Caco-2 (cell line): ENCODE measurements around the gene HNRNPA2B1. TPM values are rescaled to one million over a fixed set of nuclear protein-coding genes. Genes with fewer than 3 reads are reported as not detected.

Experiments used
- BruUV-seq: library from RNA; stranded (reverse); fragments of 400-500 nt; replicated peaks from 2 replicates; lab custom pipeline; 2021; lab: Mats Ljungman, UMichigan
- CTCF ChIA-PET: fragments of 300-600 bp; sonication (Branson Sonifier 250); formaldehyde crosslinking; loops from one replicate; lab custom pipeline; 2022; ENCODE audit warnings: antibody characterized with exemption; lab: Charles Lee
- POLR2A ChIA-PET: fragments of 300-600 bp; sonication (Branson Sonifier 250); formaldehyde crosslinking; loops from one replicate; lab custom pipeline; 2022; ENCODE audit warnings: antibody characterized with exemption; lab: Charles Lee
- DNase-seq, 2 experiments: peaks; one replicate each; pipeline versions ENCODE4 v3.0.0 to v3.0.0-alpha.2; 2020 to 2022
- H3K27me3 ChIP-seq: replicated peaks from 2 replicates; pipeline ENCODE4 v1.6.0; 2011; ENCODE audit warnings: low read length; ENCODE audit not compliant: control insufficient read depth, insufficient read depth
- H3K36me3 ChIP-seq: 2 replicates; pipeline ENCODE4 v1.5.1; 2011; ENCODE audit warnings: low read length; ENCODE audit not compliant: control insufficient read depth, insufficient read depth
- H3K4me1 ChIP-seq: fragments of 250-450 bp; sonication (Bioruptor Pico); 2 replicates; pipeline ENCODE4 v1.5.1; 2020; ENCODE audit warnings: mild to moderate bottlenecking
- H3K4me3 ChIP-seq: 2 replicates; pipeline ENCODE4 v1.5.1; 2011; ENCODE audit warnings: low read depth, mild to moderate bottlenecking, control low read depth, low read length
- H3K9me3 ChIP-seq: fragments of 250-450 bp; sonication (Bioruptor Pico); 2 replicates; pipeline ENCODE4 v1.5.1; 2020; ENCODE audit warnings: mild to moderate bottlenecking, moderate library complexity
- H3K27ac Mint-ChIP-seq: one replicate; pipeline ENCODE4 v1.8.0; 2022; ENCODE audit warnings: mixed read lengths; ENCODE audit not compliant: unreplicated experiment
- H3K27me3 Mint-ChIP-seq: one replicate; pipeline ENCODE4 v1.8.0; 2022; ENCODE audit warnings: mixed read lengths; ENCODE audit not compliant: insufficient read depth, unreplicated experiment
- H3K36me3 Mint-ChIP-seq: one replicate; pipeline ENCODE4 v1.8.0; 2022; ENCODE audit warnings: mild to moderate bottlenecking, mixed read lengths; ENCODE audit not compliant: insufficient read depth, unreplicated experiment
- H3K4me1 Mint-ChIP-seq: one replicate; pipeline ENCODE4 v1.8.0; 2022; ENCODE audit warnings: low read depth, mixed read lengths; ENCODE audit not compliant: unreplicated experiment
- H3K4me3 Mint-ChIP-seq: one replicate; pipeline ENCODE4 v1.8.0; 2022; ENCODE audit warnings: mild to moderate bottlenecking, moderate library complexity, mixed read lengths; ENCODE audit not compliant: unreplicated experiment
- H3K9me3 Mint-ChIP-seq: one replicate; pipeline ENCODE4 v1.8.0; 2022; ENCODE audit warnings: mixed read lengths; ENCODE audit not compliant: unreplicated experiment
- CTCF ChIP-seq, 2 experiments: fragments of 200-600 bp in 1 of 2; IDR thresholded peaks; 1 replicate in 1 of 2; 2 replicates in 1 of 2; pipeline versions ENCODE4 v1.5.1 to v1.8.0; 2011 to 2022; ENCODE audit warnings: antibody characterized with exemption in 1 of 2, control low read depth in 1 of 2, inconsistent platforms in 1 of 2, low read depth in 1 of 2, low read length in 1 of 2, mild to moderate bottlenecking in 1 of 2, moderate library complexity in 1 of 2; ENCODE audit not compliant: insufficient read depth in 1 of 2, severe bottlenecking in 1 of 2, unreplicated experiment in 1 of 2
- intact Hi-C: fragments of 100-400 bp; cut with micrococcal nuclease; formaldehyde crosslinking; loops from one replicate; pipeline ENCODE4 v1.10.0; 2022; ENCODE audit not compliant: unreplicated experiment
- total RNA-seq: library from RNA; stranded (reverse); gene quantifications from 2 replicates; pipeline ENCODE4 v1.2.3, GENCODE V29; 2022

Gene HNRNPA2B1
- total RNA-seq, 1 experiment from 2014 or later: 799 TPM

DNA sequence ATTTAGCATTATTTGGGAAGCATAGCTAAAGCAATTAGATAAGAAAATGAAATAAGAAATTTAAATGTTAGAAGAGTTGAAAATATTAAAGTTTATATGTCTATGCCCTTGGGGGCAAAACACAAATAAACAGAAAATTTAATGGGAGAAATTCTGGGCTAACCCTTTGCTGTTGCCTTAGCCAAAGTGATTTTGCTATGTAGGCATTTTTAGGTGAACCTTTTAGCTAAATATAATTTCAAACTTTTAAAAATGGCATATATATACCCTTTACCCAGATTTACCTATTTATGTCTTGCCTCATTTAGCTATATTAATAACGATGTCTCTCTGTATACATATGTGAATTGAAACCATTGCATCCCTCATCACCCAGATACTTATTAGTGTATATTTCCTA, 28.5 kb downstream of the HNRNPA2B1 start:
- CTCF ChIA-PET: no interaction called here
- intact Hi-C loops: no loop called here
- peaks cover 13% of the 10 kb centered on the region for H3K36me3 Mint-ChIP-seq
- no peak for TF ChIP-seq CTCF (IDR thresholded peaks at IDR 0.05; ENCODE audit: insufficient read depth in 1 of 2, low read depth in 1 of 2, low read length in 1 of 2, severe bottlenecking in 1 of 2, unreplicated experiment in 1 of 2)
- BruUV-seq: no TSS peak
- no peaks in the 10 kb centered on the region for H3K9me3 Mint-ChIP-seq
- no peaks in the 10 kb centered on the region for H3K9me3 ChIP-seq
- no peak overlapping the region for H3K4me3 Mint-ChIP-seq
- H3K27ac Mint-ChIP-seq: no peak overlapping the region
- no peaks in the 10 kb centered on the region for H3K36me3 ChIP-seq
- peaks cover 13% of the 10 kb centered on the region for H3K4me1 Mint-ChIP-seq
- no peaks in the 10 kb centered on the region for H3K27me3 ChIP-seq
- POLR2A ChIA-PET: no interaction called here
- DNase-seq: no peak
- no peaks in the 10 kb centered on the region for H3K27me3 Mint-ChIP-seq
- H3K4me3 ChIP-seq: no peak overlapping the region
- peaks cover 26% of the 10 kb centered on the region for H3K4me1 ChIP-seq

DNA sequence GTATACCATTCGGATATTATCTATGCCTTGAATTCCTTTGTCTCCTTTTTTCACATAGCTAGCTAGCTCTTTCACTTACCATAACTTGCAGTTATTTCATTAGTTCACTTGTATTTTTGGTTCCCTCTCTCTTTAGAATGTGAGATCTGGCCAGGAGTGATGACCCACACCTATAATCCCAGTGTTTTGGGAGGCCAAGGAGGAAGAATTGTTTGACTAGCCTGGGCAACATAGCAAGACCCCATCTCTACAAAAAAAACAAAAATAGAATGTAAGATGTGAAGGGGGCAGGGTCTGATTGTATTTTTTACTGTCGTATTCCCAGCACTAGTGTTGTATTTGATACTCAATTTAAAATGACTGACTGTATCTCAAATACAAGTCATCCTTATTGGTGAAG, 28.9 kb downstream of the HNRNPA2B1 start:
- peaks cover 12% of the 10 kb centered on the region for H3K36me3 Mint-ChIP-seq
- ChIA-PET POLR2A (no interaction called here), CTCF (no interaction called here)
- H3K4me1 Mint-ChIP-seq: peaks cover 17% of the 10 kb centered on the region
- no peak for TF ChIP-seq CTCF (IDR thresholded peaks at IDR 0.05; ENCODE audit: insufficient read depth in 1 of 2, low read depth in 1 of 2, low read length in 1 of 2, severe bottlenecking in 1 of 2, unreplicated experiment in 1 of 2)
- H3K36me3 ChIP-seq: no peaks in the 10 kb centered on the region
- H3K4me1 ChIP-seq: peaks cover 31% of the 10 kb centered on the region
- H3K27ac Mint-ChIP-seq: no peak overlapping the region
- H3K4me3 Mint-ChIP-seq: no peak overlapping the region
- H3K4me3 ChIP-seq: no peak overlapping the region
- DNase-seq: no peak
- H3K27me3 Mint-ChIP-seq: no peaks in the 10 kb centered on the region
- H3K9me3 Mint-ChIP-seq: no peaks in the 10 kb centered on the region
- H3K27me3 ChIP-seq: no peaks in the 10 kb centered on the region
- BruUV-seq: no TSS peak
- H3K9me3 ChIP-seq: no peaks in the 10 kb centered on the region
- intact Hi-C loops: no loop called here

DNA sequence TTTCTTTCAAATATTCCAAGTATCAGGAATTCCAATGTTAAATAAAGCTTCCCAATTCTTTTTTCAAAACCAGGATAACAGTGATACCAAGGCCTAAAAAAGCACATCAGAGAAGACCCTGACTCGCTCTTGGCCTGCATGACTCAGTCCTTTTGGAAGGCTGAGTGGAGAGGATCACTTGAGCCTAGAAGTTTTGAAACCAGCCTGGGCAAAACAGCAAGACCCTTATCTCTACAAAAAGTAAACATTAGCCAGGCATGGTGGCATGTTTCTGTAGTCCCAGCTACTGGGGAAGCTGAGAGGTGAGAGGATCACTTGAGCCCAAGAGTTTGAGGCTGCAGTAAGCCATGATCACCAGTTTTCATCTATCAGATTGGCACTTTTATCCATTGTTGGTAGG, 29.9 kb downstream of the HNRNPA2B1 start:
- ChIA-PET POLR2A (no interaction called here), CTCF (no interaction called here)
- H3K27ac Mint-ChIP-seq: no peak overlapping the region
- no peak overlapping the region for H3K4me3 ChIP-seq
- H3K27me3 ChIP-seq: no peaks in the 10 kb centered on the region
- peaks cover 20% of the 10 kb centered on the region for H3K4me1 Mint-ChIP-seq
- no peaks in the 10 kb centered on the region for H3K36me3 ChIP-seq
- intact Hi-C loops: no loop called here
- peaks cover 37% of the 10 kb centered on the region for H3K4me1 ChIP-seq
- peaks cover 12% of the 10 kb centered on the region for H3K36me3 Mint-ChIP-seq
- no peaks in the 10 kb centered on the region for H3K9me3 Mint-ChIP-seq
- H3K9me3 ChIP-seq: no peaks in the 10 kb centered on the region
- no TSS peak for BruUV-seq
- H3K4me3 Mint-ChIP-seq: no peak overlapping the region
- DNase-seq: no peak
- H3K27me3 Mint-ChIP-seq: no peaks in the 10 kb centered on the region
- no peak for TF ChIP-seq CTCF (IDR thresholded peaks at IDR 0.05; ENCODE audit: insufficient read depth in 1 of 2, low read depth in 1 of 2, low read length in 1 of 2, severe bottlenecking in 1 of 2, unreplicated experiment in 1 of 2)
